ENCODE results near the gene TMEM101. TPM values are rescaled to one million over a fixed set of nuclear protein-coding genes. Genes with fewer than 3 reads are reported as not detected.

Gene TMEM101
- total and polyA plus RNA-seq, 2 of the 13 experiments (the other 11 are each of a cell fraction or from before 2014, with no cell fraction given) = 72.0 to 100 TPM

- 9% methylated on average over 6 of the region's 6 CpGs for WGBS (ENCODE audit: low lambda C conversion rate)
- DNase-seq (ENCODE audit: low spot score) (no peak), ATAC-seq (peak; percentile 1; the same call in 2 of the 3 replicates), FAIRE-seq (no peak)
- in situ Hi-C loops (cut with HindIII; ENCODE audit: extremely low pct_ligation_motif_present, low pct_unique_long_range_greater_than_20kb) = no loop called here
- no peaks in the 10 kb centered on the region for H3K79me2 ChIP-seq (ENCODE audit: insufficient read depth, low read length)
- H2AFZ ChIP-seq (ENCODE audit: low read length) = no peak overlapping the region
- H3K4me1 ChIP-seq (ENCODE audit: insufficient read depth, low read length) = peaks cover 70% of the 10 kb centered on the region
- peak overlapping the region; percentile 19; the same call in 1 of the 2 replicates for H3K9ac ChIP-seq (ENCODE audit: insufficient read depth, low read depth, low read length)
- intact Hi-C loops (cut with micrococcal nuclease; ENCODE audit: unreplicated experiment) = loop anchor here (2.0 kb wide), 1 partner anchor 14 kb away; the partner anchor contains the start of gene TMEM101
- H3K4me3 ChIP-seq (replicated peaks in 1 of 3; ENCODE audit: insufficient read depth in 1 of 3, low read depth in 2 of 3, low read length in 3 of 3) = peak overlapping the region in 1 of 3 experiments; percentile 60; a peak in 2 of 6 replicates
- peak overlapping the region; percentile 88 for H3K4me2 ChIP-seq (ENCODE audit: low read depth, low read length)
- peak overlapping the region; percentile 20 for H3K27ac ChIP-seq (ENCODE audit: extremely low read length, insufficient read depth, low read length)
- CTCF ChIA-PET (ENCODE audit: low intra/inter-chr PET ratio, low total read pairs) = no interaction called here
- no peaks in the 10 kb centered on the region for H4K20me1 ChIP-seq (ENCODE audit: insufficient read depth, low read length)
- no peaks in the 10 kb centered on the region for H3K36me3 ChIP-seq (replicated peaks in 1 of 2; ENCODE audit: control insufficient read depth in 1 of 2, insufficient read depth in 2 of 2, low read length in 2 of 2)
- BruUV-seq (replicated peaks) = no TSS peak
- H3K9me3 ChIP-seq (ENCODE audit: low read length) = no peaks in the 10 kb centered on the region
- peaks cover 0 to 4% of the 10 kb centered on the region in 2 experiments; a peak in 2 of 5 replicates for H3K27me3 ChIP-seq (ENCODE audit: control insufficient read depth in 1 of 2, insufficient read depth in 2 of 2, low read length in 2 of 2)
- POLR2A ChIA-PET = interaction anchor here (0.5 to 4.5 kb wide), 11 partner anchors 10 to 823 kb away, joined by 3 to 39 read pairs (median 4); partner anchors contain the start of genes HDAC5, LSM12 and TMEM101
- TF ChIP-seq ZNF251 (CRISPR knock-in tag; IDR thresholded peaks at IDR 0.05) (no peak), YY1 (IDR thresholded peaks at IDR 0.05; ENCODE audit: insufficient read depth, insufficient replicate concordance, low read depth, low read length) (no peak), AGO1 (IDR thresholded peaks at IDR 0.05; ENCODE audit: low read depth, low read length, poor library complexity, severe bottlenecking) (no peak), TIGD3 (CRISPR knock-in tag; IDR thresholded peaks at IDR 0.05; ENCODE audit: borderline replicate concordance) (no peak), KIAA2018 (CRISPR knock-in tag; IDR thresholded peaks at IDR 0.05; ENCODE audit: borderline replicate concordance) (peak; percentile 69; the same call in 1 of the 2 replicates), ZFP41 (CRISPR knock-in tag; IDR thresholded peaks at IDR 0.05; ENCODE audit: borderline replicate concordance) (no peak), SP5 (CRISPR knock-in tag; IDR thresholded peaks at IDR 0.05; ENCODE audit: borderline replicate concordance, low read depth) (no peak), ARNT2 (CRISPR knock-in tag; IDR thresholded peaks at IDR 0.05; ENCODE audit: low read depth) (peak; percentile 42; the same call in 1 of the 2 replicates), ZBTB44 (CRISPR knock-in tag; IDR thresholded peaks at IDR 0.05) (no peak), HHEX (CRISPR knock-in tag; IDR thresholded peaks at IDR 0.05) (0 out of 2 replicates have a peak, but pooled peaks have one; percentile 46), ZNF232 (CRISPR knock-in tag; IDR thresholded peaks at IDR 0.05; ENCODE audit: borderline replicate concordance) (no peak), PTBP1 (IDR thresholded peaks at IDR 0.05; ENCODE audit: low read depth, low read length, poor library complexity, severe bottlenecking) (no peak)
Measured at GRCh38 chr17:44000871-44001460, 13.8 kb downstream of the TMEM101 start.

Data from HepG2 (cell line).